ENCODE measurements around the gene STXBP1.
"Not testable (repeated sequence)": the region's sequence is repeated elsewhere in the genome, so short reads cannot be mapped to it uniquely, and the experiment has no call there.

STXBP1 gene

GRCh38 chr9:127578952-127579853, 32.9 kb upstream of the STXBP1 start:
- peak; percentile 68 to 91 for DNase-seq

- DNase-seq: no peak
These were observed 31.7 kb upstream of the STXBP1 start for GRCh38 chr9:127580366-127580765.

GRCh38 chr9:127580879-127581475, 31.1 kb upstream of the STXBP1 start:
- DNase-seq: no peak

- DNase-seq: not testable (repeated sequence)
These were observed 27.6 kb upstream of the STXBP1 start for GRCh38 chr9:127584474-127584805.

- DNase-seq: no peak
These were observed 26.8 kb upstream of the STXBP1 start for GRCh38 chr9:127585161-127585819.

GRCh38 chr9:127586096-127586495, 26.0 kb upstream of the STXBP1 start:
- no peak for DNase-seq

- peak; percentile 21 to 43 for DNase-seq
These were observed 25.5 kb upstream of the STXBP1 start for GRCh38 chr9:127586537-127586936.

- DNase-seq: no peak
These were observed 24.1 kb upstream of the STXBP1 start for GRCh38 chr9:127587966-127588365.

- no peak for DNase-seq
These were observed 23.2 kb upstream of the STXBP1 start for GRCh38 chr9:127588740-127589506.

- no peak for DNase-seq
These were observed 22.1 kb upstream of the STXBP1 start for GRCh38 chr9:127589955-127590370.

- no peak for DNase-seq
These were observed 16.5 kb upstream of the STXBP1 start for GRCh38 chr9:127595611-127596010.

- DNase-seq: no peak
These were observed 13.1 kb upstream of the STXBP1 start for GRCh38 chr9:127598839-127599549.

- DNase-seq: no peak
These were observed 12.6 kb upstream of the STXBP1 start for GRCh38 chr9:127599550-127599891.

- no peak for DNase-seq
These were observed 8.9 kb upstream of the STXBP1 start for GRCh38 chr9:127603226-127603625.

GRCh38 chr9:127606043-127606442, 6.0 kb upstream of the STXBP1 start:
- no peak for DNase-seq

- peak in 1 of 2 donors; percentile 21 for DNase-seq
These were observed 3.7 kb upstream of the STXBP1 start for GRCh38 chr9:127608104-127608966.

- DNase-seq: no peak
These were observed 526 bp upstream of the STXBP1 start for GRCh38 chr9:127611603-127611898.

- DNase-seq: peak in 1 of 2 donors; percentile 4
These were observed 984 bp downstream of the STXBP1 start for GRCh38 chr9:127612939-127613582.

GRCh38 chr9:127613583-127613954, 1.5 kb downstream of the STXBP1 start:
- DNase-seq: no peak

GRCh38 chr9:127614961-127615360, 2.9 kb downstream of the STXBP1 start:
- no peak for DNase-seq

- DNase-seq: not testable (repeated sequence)
These were observed 9.4 kb downstream of the STXBP1 start for GRCh38 chr9:127621339-127621970.

Data from bone marrow (tissue), 2 donors.